K562 (cell line): Measurements from ENCODE around the gene LRRC75A.

Experiments
- CTCF ChIP-seq, 3 experiments: IDR thresholded peaks in 2 of 3; conservative IDR thresholded peaks in 1 of 3; 2 replicates each; pipeline ENCODE4 v1.5.1; 2011 to 2012; ENCODE audit warnings: low read length in 3 of 3, mild to moderate bottlenecking in 3 of 3, control low read depth in 2 of 3, improper control_type of control experiment in 1 of 3, inconsistent platforms in 1 of 3, low read depth in 1 of 3, mixed read lengths in 1 of 3, moderate library complexity in 1 of 3; ENCODE audit not compliant: insufficient read depth in 2 of 3
- HNRNPL ChIP-seq: fragments of 200-400 bp; formaldehyde crosslinking; IDR thresholded peaks from 2 replicates; pipeline ENCODE4 v1.6.1; 2017; ENCODE audit warnings: low read depth, mild to moderate bottlenecking, low read length
- NELFE ChIP-seq: IDR thresholded peaks from 2 replicates; pipeline ENCODE4 v1.6.1; 2011; ENCODE audit warnings: mild to moderate bottlenecking; ENCODE audit not compliant: insufficient read depth, insufficient read length
- POLR2A ChIP-seq: fragments of 450-650 bp; conservative IDR thresholded peaks from 2 replicates; pipeline ENCODE4 v1.6.1; 2016
- TCF7 ChIP-seq: sonication (generic); IDR thresholded peaks from 2 replicates; pipeline ENCODE4 v1.6.1; 2016; ENCODE audit warnings: antibody characterized with exemption, borderline replicate concordance
- ZBTB34 ChIP-seq: fragments of 250-450 bp; sonication (Bioruptor Pico); IDR thresholded peaks from 2 replicates; pipeline ENCODE4 v1.8.0; 2021; ENCODE audit warnings: mild to moderate bottlenecking, moderate library complexity
- ZKSCAN1 ChIP-seq: fragments of 150-350 bp; IDR thresholded peaks from 2 replicates; pipeline ENCODE4 v1.6.1; 2016; ENCODE audit warnings: low read depth, low read length

GRCh38 chr17:16516594-16517051, 24.6 kb upstream of the LRRC75A start:
- TF ChIP-seq NELFE (no peak), HNRNPL (no peak), POLR2A (no peak), TCF7 (no peak), CTCF (IDR thresholded peaks at IDR 0.05 in 2 of 3, conservative IDR thresholded peaks at IDR 0.05 in 1 of 3; ENCODE audit: insufficient read depth in 2 of 3, low read depth in 1 of 3, low read length in 3 of 3) (no peak), ZBTB34 (CRISPR knock-in tag) (no peak), ZKSCAN1 (no peak)
